ENCODE results near the gene TPGS2.

DNA sequence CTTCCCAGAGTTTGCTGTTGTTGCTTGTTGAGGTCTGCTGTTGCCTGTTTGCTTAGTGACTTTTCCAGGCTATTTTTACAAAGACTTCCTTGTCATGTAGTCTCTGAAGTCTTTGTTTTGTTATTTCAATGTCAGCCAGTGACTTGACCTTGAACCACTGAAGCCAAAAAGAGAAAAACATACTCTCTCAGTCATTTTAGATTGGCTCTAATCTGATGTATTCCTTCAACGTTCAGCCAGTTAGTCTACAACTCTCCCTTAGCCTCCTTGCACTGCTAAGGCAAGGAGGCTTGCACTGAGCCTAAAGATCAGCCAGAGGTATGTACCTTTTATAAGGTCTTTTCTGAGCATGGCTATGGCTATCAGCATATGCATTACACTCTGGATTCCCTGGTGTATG is 28.0 kb upstream of the TPGS2 start:
- TF ChIP-seq, protein P1, sequence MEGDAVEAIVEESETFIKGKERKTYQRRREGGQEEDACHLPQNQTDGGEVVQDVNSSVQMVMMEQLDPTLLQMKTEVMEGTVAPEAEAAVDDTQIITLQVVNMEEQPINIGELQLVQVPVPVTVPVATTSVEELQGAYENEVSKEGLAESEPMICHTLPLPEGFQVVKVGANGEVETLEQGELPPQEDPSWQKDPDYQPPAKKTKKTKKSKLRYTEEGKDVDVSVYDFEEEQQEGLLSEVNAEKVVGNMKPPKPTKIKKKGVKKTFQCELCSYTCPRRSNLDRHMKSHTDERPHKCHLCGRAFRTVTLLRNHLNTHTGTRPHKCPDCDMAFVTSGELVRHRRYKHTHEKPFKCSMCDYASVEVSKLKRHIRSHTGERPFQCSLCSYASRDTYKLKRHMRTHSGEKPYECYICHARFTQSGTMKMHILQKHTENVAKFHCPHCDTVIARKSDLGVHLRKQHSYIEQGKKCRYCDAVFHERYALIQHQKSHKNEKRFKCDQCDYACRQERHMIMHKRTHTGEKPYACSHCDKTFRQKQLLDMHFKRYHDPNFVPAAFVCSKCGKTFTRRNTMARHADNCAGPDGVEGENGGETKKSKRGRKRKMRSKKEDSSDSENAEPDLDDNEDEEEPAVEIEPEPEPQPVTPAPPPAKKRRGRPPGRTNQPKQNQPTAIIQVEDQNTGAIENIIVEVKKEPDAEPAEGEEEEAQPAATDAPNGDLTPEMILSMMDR (IDR thresholded peaks at IDR 0.05): no peak
- TF ChIP-seq HDAC2 (IDR thresholded peaks at IDR 0.05) (no peak), MYC (IDR thresholded peaks at IDR 0.05; ENCODE audit: borderline replicate concordance, low read length) (no peak), CBX2 (IDR thresholded peaks at IDR 0.05; ENCODE audit: borderline replicate concordance, low read depth) (no peak), JUN (IDR thresholded peaks at IDR 0.05) (no peak), POLR2A (IDR thresholded peaks at IDR 0.05; ENCODE audit: low read length) (no peak)
- TF ChIP-seq, protein P2, sequence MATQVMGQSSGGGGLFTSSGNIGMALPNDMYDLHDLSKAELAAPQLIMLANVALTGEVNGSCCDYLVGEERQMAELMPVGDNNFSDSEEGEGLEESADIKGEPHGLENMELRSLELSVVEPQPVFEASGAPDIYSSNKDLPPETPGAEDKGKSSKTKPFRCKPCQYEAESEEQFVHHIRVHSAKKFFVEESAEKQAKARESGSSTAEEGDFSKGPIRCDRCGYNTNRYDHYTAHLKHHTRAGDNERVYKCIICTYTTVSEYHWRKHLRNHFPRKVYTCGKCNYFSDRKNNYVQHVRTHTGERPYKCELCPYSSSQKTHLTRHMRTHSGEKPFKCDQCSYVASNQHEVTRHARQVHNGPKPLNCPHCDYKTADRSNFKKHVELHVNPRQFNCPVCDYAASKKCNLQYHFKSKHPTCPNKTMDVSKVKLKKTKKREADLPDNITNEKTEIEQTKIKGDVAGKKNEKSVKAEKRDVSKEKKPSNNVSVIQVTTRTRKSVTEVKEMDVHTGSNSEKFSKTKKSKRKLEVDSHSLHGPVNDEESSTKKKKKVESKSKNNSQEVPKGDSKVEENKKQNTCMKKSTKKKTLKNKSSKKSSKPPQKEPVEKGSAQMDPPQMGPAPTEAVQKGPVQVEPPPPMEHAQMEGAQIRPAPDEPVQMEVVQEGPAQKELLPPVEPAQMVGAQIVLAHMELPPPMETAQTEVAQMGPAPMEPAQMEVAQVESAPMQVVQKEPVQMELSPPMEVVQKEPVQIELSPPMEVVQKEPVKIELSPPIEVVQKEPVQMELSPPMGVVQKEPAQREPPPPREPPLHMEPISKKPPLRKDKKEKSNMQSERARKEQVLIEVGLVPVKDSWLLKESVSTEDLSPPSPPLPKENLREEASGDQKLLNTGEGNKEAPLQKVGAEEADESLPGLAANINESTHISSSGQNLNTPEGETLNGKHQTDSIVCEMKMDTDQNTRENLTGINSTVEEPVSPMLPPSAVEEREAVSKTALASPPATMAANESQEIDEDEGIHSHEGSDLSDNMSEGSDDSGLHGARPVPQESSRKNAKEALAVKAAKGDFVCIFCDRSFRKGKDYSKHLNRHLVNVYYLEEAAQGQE (IDR thresholded peaks at IDR 0.05): no peak
- TF ChIP-seq, protein P3, sequence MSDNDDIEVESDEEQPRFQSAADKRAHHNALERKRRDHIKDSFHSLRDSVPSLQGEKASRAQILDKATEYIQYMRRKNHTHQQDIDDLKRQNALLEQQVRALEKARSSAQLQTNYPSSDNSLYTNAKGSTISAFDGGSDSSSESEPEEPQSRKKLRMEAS (IDR thresholded peaks at IDR 0.05): no peak

All from A549 (cell line).